Activated naive CD4-positive, alpha-beta T cell treated with anti-CD3 and anti-CD28 coated beads, Interleukin-2, amount 50 U/mL, for 16 hours (primary cell): ENCODE results near the gene TCAIM.
"Not testable (repeated sequence)": the region's sequence is repeated elsewhere in the genome, so short reads cannot be mapped to it uniquely, and the experiment has no call there.

ENCODE experiments used
- DNase-seq: peaks from one replicate; pipeline ENCODE4 v3.0.0-alpha.2; 2020

The TCAIM gene

GRCh38 chr3:44338010-44338827, at the start of gene TCAIM:
TSS of gene TCAIM (plus strand) at chr3:44338766. CDS start at chr3:44354783, 16,017 bp downstream.
- DNase-seq: peak; percentile 99

GRCh38 chr3:44289882-44290462, 48.6 kb upstream of the TCAIM start:
- no peak for DNase-seq

- no peak for DNase-seq
Observed at GRCh38 chr3:44292276-44292675, 46.3 kb upstream of the TCAIM start.

- DNase-seq: no peak
Observed at GRCh38 chr3:44292947-44293346, 45.6 kb upstream of the TCAIM start.

GRCh38 chr3:44297255-44297654, 41.3 kb upstream of the TCAIM start:
- DNase-seq: no peak

GRCh38 chr3:44301746-44302145, 36.8 kb upstream of the TCAIM start:
- DNase-seq: no peak

GRCh38 chr3:44309500-44309899, 29.1 kb upstream of the TCAIM start:
- no peak for DNase-seq

GRCh38 chr3:44318891-44319311, 19.7 kb upstream of the TCAIM start:
- no peak for DNase-seq

- no peak for DNase-seq
Observed at GRCh38 chr3:44321335-44321734, 17.2 kb upstream of the TCAIM start.

- DNase-seq: peak; percentile 45
Observed at GRCh38 chr3:44323341-44323955, 15.1 kb upstream of the TCAIM start.

GRCh38 chr3:44324584-44324983, 14.0 kb upstream of the TCAIM start:
- DNase-seq: no peak

GRCh38 chr3:44326019-44326418, 12.5 kb upstream of the TCAIM start:
- no peak for DNase-seq

- no peak for DNase-seq
Observed at GRCh38 chr3:44326515-44326914, 12.1 kb upstream of the TCAIM start.

- DNase-seq: no peak
Observed at GRCh38 chr3:44329946-44330345, 8.6 kb upstream of the TCAIM start.

GRCh38 chr3:44330444-44330843, 8.1 kb upstream of the TCAIM start:
- DNase-seq: no peak

- DNase-seq: no peak
Observed at GRCh38 chr3:44334326-44334725, 4.2 kb upstream of the TCAIM start.

GRCh38 chr3:44337248-44337785, 1.2 kb upstream of the TCAIM start:
- no peak for DNase-seq

- no peak for DNase-seq
Observed at GRCh38 chr3:44338828-44339127, 212 bp downstream of the TCAIM start.

GRCh38 chr3:44339181-44340057, 853 bp downstream of the TCAIM start:
- no peak for DNase-seq

- no peak for DNase-seq
Observed at GRCh38 chr3:44340058-44340395, 1.5 kb downstream of the TCAIM start.

GRCh38 chr3:44342176-44342790, 3.7 kb downstream of the TCAIM start:
- no peak for DNase-seq

- DNase-seq: no peak
Observed at GRCh38 chr3:44343421-44343820, 4.9 kb downstream of the TCAIM start.

- DNase-seq: not testable (repeated sequence)
Observed at GRCh38 chr3:44346590-44346989, 8.0 kb downstream of the TCAIM start.
